Measurements from ENCODE around the gene WDR59.
"Not testable (repeated sequence)": the region's sequence is repeated elsewhere in the genome, so short reads cannot be mapped to it uniquely, and the experiment has no call there.

DNA sequence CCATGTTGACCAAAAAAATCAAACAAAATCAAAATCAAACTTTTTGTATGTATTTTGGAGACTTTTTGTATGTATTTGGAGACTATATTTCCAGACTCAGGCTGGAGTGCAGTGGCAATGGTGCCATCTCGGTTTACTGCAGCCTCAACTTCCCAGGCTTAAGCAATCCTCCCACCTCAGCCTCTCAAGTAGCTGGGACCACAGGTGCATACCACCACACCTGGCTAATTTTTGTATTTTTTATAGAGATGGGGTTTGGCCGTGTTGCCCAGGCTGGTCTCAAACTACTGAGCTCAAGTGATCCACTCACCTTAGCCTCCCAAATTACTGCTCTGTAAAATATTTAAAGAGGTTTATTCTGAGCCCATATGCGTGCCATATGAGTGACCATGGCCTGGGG lies 4.9 kb upstream of the WDR59 start:
- TF ChIP-seq POLR2A (IDR thresholded peaks at IDR 0.05): not testable (repeated sequence)
- TF ChIP-seq, protein P1, sequence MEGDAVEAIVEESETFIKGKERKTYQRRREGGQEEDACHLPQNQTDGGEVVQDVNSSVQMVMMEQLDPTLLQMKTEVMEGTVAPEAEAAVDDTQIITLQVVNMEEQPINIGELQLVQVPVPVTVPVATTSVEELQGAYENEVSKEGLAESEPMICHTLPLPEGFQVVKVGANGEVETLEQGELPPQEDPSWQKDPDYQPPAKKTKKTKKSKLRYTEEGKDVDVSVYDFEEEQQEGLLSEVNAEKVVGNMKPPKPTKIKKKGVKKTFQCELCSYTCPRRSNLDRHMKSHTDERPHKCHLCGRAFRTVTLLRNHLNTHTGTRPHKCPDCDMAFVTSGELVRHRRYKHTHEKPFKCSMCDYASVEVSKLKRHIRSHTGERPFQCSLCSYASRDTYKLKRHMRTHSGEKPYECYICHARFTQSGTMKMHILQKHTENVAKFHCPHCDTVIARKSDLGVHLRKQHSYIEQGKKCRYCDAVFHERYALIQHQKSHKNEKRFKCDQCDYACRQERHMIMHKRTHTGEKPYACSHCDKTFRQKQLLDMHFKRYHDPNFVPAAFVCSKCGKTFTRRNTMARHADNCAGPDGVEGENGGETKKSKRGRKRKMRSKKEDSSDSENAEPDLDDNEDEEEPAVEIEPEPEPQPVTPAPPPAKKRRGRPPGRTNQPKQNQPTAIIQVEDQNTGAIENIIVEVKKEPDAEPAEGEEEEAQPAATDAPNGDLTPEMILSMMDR (IDR thresholded peaks at IDR 0.05): not testable (repeated sequence)
